GM21786 (cell line): ENCODE results near the gene SPTLC3.
A peak's percentile ranks its signal among the peaks of the same experiment; 100 is the strongest.
"Not testable (repeated sequence)": the region's sequence is repeated elsewhere in the genome, so short reads cannot be mapped to it uniquely, and the experiment has no call there.

Experiments
- ATAC-seq: cut with Tn5 transposase; IDR thresholded peaks from one replicate; pipeline ENCODE4 v1.9.1; 2021; ENCODE audit not compliant: unreplicated experiment

SPTLC3 gene

DNA sequence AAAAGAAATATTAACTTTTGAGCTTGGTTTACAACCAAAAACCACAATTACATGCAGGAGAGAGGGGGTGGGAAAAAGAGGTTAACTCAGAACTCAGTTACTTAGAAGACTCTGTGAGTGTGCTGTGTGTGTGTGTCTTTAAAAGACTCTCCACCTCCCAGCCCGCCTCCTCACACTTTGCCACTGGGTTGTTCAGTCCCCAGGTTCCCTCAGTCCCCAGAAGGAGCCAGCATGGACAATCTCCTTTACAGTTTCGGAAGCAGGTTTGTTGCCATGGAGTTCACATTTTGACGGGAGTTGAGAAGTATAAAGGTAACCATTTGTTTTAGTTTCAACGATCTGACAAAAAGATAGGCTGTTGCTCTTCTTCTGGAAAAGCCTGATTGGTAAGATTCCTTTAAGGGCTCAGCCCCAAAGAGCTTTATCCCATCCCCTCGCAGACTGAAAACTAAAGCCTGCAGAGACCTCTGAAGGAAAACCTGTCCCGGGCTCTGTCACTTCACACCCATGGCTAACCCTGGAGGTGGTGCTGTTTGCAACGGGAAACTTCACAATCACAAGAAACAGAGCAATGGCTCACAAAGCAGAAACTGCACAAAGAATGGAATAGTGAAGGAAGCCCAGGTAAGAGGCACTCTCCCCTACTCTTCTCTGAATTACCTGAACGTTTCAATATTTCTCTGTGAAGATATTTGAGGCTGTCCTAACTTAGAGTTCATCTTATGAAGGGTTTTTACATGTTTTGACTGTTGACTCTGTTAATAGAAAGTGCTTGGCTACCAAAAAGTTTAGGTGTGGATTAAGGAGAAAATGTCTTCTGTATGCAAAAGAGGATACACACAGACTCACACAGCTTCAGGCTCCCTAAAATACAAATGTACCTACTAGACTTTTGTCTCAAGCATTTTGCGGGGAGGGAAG lies at the start of gene SPTLC3:
SPTLC3 (plus strand) TSS at position 212 of the 921 bp plus-strand sequence; CDS start at position 508, 296 bp downstream.
- peak; percentile 24 for ATAC-seq

GRCh38 chr20:12961725-12962124 lies 47.0 kb upstream of the SPTLC3 start:
- no peak for ATAC-seq

- ATAC-seq, result no peak
Observed at GRCh38 chr20:12962895-12963294, 45.9 kb upstream of the SPTLC3 start.

- no peak for ATAC-seq
Observed at GRCh38 chr20:12963416-12963815, 45.4 kb upstream of the SPTLC3 start.

DNA sequence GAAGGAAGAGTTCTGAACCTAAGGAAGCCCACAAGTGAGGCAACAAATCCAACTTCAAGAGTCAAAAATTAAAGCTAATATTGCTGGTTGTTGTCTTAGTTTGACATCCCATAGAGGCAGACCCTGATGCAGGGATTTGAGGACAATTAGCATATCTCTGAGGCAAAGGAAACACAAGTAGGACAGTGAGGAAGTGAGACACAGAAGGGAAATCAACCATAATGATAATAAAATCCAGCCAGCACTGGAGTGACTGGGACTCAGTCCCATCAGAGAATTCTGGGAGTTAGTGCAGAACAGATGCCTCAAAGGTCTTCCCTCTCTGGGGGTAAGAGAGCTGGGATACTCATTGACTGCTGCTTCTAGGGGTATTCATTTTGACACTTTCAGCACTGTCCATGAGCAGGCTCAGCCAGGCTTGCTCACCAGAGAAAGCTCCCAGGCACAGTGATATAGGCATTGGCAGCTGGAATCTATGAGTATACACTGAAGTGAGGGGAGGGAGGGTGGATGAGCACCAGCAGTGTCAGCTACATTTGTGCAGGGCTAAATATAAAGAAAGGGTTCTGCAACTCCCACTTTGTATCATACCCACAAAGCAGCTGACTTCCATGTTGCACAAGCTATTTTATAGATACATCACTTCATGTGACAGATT lies 43.4 kb upstream of the SPTLC3 start:
- no peak for ATAC-seq

GRCh38 chr20:12965870-12966251 lies 42.9 kb upstream of the SPTLC3 start:
- no peak for ATAC-seq

DNA sequence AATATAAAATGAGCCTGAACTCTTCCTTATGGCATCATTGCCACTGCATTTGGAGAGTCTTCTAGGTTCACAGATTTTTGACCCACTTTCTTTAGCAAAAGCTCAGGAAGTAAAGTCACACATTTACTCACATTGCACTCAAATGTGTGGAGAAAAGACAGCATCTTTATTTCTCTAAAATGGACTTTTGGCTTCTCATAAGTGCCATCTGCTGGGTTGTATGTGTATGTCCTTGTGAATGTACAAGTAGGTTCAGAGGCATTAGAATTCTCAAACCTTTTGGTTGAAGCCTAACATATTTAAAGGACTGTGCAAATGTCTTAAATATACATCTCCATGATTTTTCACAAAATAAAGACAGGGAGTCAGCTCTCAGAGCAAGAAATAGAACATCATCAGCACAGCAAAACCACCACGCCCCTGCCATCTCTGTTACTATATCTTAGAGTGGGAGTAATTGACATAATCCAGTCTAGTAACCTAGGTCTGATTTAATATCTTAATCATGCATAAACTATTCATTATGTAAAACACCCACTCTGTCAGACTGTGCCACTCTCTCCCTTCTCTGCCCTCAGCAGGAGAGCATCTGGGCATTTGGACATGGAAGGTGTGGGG lies 42.2 kb upstream of the SPTLC3 start:
- no peak for ATAC-seq

DNA sequence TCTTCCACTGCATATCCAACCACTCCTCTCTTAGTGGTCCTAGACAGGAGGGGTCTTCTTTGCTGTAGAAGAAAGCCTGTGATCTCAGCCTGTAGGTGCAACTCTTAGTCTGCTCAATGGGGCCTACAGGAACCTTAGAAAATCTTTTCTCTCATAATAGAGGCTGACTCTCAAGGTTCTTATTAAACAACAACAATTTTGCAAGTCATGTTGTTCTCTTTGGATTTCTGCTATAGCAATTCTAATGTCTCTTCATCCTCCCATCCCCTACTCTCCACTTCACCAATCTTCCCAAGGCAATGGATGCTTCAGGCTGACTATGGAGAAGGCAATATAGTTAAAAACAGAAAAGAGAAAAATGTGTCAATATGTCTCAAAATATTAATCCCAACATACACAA lies 40.8 kb upstream of the SPTLC3 start:
- ATAC-seq, result no peak

DNA sequence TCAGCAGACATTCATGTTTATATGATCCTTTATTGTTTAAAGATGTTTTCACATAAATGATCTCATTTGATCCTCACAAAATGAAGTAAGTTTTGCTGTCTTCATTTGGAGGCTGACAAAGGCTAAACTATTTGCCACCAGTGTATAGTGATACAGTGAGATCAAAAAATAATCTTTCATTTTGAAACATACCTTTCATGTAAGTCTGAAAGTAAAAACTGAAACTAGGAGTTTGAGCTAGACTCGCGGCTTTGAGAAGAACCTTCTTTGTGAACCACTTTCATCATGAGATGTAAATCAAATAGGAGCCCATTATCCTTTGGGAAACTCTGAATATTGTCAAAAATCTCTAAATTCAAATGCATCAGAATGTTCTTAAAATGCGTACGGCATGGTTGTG lies 40.3 kb upstream of the SPTLC3 start:
- no peak for ATAC-seq

GRCh38 chr20:12969071-12969669 lies 39.6 kb upstream of the SPTLC3 start:
- ATAC-seq, result no peak

- no peak for ATAC-seq
Observed at GRCh38 chr20:12970372-12970821, 38.4 kb upstream of the SPTLC3 start.

GRCh38 chr20:12975833-12976608 lies 32.8 kb upstream of the SPTLC3 start:
- ATAC-seq, result no peak

GRCh38 chr20:12976720-12977309 lies 32.0 kb upstream of the SPTLC3 start:
- ATAC-seq, result no peak

DNA sequence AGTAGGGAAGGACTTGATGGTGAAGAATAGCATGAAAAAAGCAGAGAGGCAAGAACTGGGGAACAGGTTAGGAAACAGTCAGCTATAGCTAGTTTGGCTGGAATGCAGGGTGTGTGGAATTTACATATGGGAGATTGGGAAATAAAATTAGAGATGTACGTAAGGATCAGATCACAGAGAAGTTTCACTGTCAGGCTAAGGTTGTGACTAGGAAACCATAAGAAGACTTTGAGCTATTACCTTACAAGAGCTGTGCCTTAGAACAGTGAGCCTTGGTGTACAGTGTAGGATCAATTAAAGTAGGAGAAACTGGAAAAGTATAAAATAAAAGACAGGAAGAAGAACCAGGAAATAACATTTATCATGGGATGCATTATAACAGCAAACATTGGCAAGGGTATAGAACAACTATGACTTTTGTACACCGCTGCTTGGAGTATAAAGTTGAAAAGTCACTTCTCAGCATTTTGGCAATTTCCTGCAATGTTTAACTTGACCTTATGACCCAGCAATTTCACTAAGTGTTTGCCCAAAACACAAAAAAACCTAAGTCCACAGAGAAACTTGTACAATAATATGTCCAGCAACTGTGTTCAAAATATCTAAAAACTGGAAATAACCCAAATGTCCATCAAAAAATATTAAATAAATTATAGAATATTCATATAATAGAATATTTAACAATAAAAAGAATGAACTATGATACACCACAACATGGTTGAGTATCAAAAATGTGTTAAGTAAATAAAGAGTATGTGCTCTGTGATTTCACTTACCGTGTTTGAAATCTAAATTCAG lies 31.2 kb upstream of the SPTLC3 start:
- ATAC-seq, result no peak

- ATAC-seq, result no peak
Observed at GRCh38 chr20:12978126-12978394, 30.7 kb upstream of the SPTLC3 start.

DNA sequence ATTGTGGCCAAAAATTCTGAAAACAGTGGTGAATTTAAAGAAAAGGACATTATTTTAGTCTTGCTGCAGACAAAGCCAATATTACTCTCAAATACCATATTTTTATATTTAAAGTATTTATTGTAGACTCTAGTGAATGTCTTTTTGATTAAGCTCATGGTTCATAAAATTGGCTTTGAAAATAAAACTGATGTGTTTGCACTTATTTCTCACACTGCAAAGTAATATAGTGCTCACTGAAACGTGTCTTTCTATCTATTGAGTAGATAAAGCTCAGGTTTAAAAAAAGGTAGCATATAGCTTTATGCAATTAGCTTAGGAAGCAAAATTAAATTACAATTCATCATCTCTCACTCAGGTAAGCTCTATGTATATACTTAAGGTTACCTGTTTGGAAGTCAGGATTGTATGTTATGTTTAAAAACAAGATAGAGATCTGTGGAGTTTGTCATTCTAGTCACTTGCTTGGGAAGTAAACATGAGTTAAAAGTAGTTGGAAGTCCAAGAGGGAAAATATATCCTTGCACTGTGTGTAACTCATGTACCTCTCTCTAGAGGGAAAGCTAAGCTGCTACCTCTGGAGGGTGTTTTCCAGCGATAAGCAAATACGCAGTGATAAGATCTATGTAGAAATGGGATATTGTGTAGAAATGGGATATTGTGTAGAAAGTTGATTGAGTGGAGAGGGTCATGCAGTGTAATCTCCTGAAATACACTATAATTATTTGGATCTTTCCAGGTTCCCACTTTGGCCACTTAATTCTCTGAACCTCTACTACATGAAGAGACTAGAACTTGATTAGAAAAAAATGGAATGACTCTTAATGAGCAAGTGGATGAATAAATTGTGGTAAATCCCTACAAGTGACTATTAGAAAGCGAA lies 29.9 kb upstream of the SPTLC3 start:
- ATAC-seq, result no peak

GRCh38 chr20:12979713-12980112 lies 29.1 kb upstream of the SPTLC3 start:
- not testable (repeated sequence) for ATAC-seq

GRCh38 chr20:12982098-12982497 lies 26.7 kb upstream of the SPTLC3 start:
- ATAC-seq, result no peak
